Endothelial cell of umbilical vein (primary cell): ENCODE data around the gene BCL11B. TPM values are rescaled to one million over a fixed set of nuclear protein-coding genes. Genes with fewer than 3 reads are reported as not detected.

ENCODE experiments used
- BruUV-seq: library from RNA; stranded (reverse); fragments of 400-500 nt; replicated peaks from 2 replicates; lab custom pipeline; 2021; lab: Mats Ljungman, UMichigan
- CTCF ChIA-PET: fragments of 300-600, 350-600 bp; sonication (Branson Sonifier 250); formaldehyde crosslinking; loops from one replicate; lab custom pipeline; 2021; ENCODE audit warnings: antibody characterized with exemption, inconsistent platforms; lab: Charles Lee
- POLR2A ChIA-PET: fragments of 300-600, 350-600 bp; sonication (Branson Sonifier 250); formaldehyde crosslinking; loops from one replicate; lab custom pipeline; 2021; ENCODE audit warnings: antibody characterized with exemption, inconsistent platforms; lab: Charles Lee
- DNase-seq: peaks from one replicate; pipeline ENCODE4 v3.0.0-alpha.2; 2011; ENCODE audit warnings: low read depth, low spot score
- FAIRE-seq: peaks from 2 replicates; lab custom pipeline; 2011; peaks lifted over from hg19 to GRCh38; lab: Jason Lieb, UNC
- H2AFZ ChIP-seq: 2 replicates; pipeline ENCODE4 v1.6.0; 2012; ENCODE audit warnings: low read depth, low read length, control low read depth, inconsistent platforms
- H3K27ac ChIP-seq: 2 replicates; pipeline ENCODE4 v1.5.1; 2011; ENCODE audit warnings: low read depth, mild to moderate bottlenecking, control low read depth, low read length, moderate library complexity; ENCODE audit not compliant: insufficient read depth
- H3K27me3 ChIP-seq, 2 experiments: 2 replicates each; pipeline versions ENCODE4 v1.6.0 to v1.6.1; 2011; ENCODE audit warnings: low read length in 2 of 2, mixed read lengths in 1 of 2; ENCODE audit not compliant: control insufficient read depth in 2 of 2, insufficient read depth in 2 of 2
- H3K36me3 ChIP-seq, 2 experiments: 2 replicates in 1 of 2; 3 replicates in 1 of 2; pipeline ENCODE4 v1.5.1; 2011; ENCODE audit warnings: low read length in 2 of 2, mild to moderate bottlenecking in 1 of 2, moderate library complexity in 1 of 2; ENCODE audit not compliant: control insufficient read depth in 2 of 2, insufficient read depth in 2 of 2; ENCODE audit errors: extremely low read depth in 1 of 2
- H3K4me1 ChIP-seq: 3 replicates; pipeline ENCODE4 v1.5.1; 2011; ENCODE audit warnings: mild to moderate bottlenecking, low read length; ENCODE audit not compliant: control insufficient read depth, insufficient read depth; ENCODE audit errors: extremely low read depth
- H3K4me2 ChIP-seq: 2 replicates; pipeline ENCODE4 v1.6.1; 2011; ENCODE audit warnings: low read length, control low read depth, mixed read lengths; ENCODE audit not compliant: insufficient read depth
- H3K4me3 ChIP-seq, 3 experiments: fragments of 200-600 bp in 1 of 3; sonication (generic), shearing (Covaris generic) in 1 of 3; replicated peaks in 1 of 3; 2 replicates each; pipeline ENCODE4 v1.5.1; 2011 to 2016; ENCODE audit warnings: control low read depth in 3 of 3, low read length in 3 of 3, mild to moderate bottlenecking in 2 of 3, inconsistent platforms in 1 of 3, low read depth in 1 of 3, moderate library complexity in 1 of 3; ENCODE audit not compliant: insufficient read depth in 1 of 3
- H3K79me2 ChIP-seq: 2 replicates; pipeline ENCODE4 v1.6.0; 2012; ENCODE audit warnings: low read length, inconsistent platforms; ENCODE audit not compliant: control insufficient read depth, insufficient read depth
- H3K9ac ChIP-seq: replicated peaks from 2 replicates; pipeline ENCODE3; 2011; ENCODE audit warnings: low read length, control low read depth; ENCODE audit not compliant: insufficient read depth; ENCODE audit errors: extremely low read depth
- H3K9me1 ChIP-seq: replicated peaks from 3 replicates; pipeline ENCODE4 v1.6.0; 2011; ENCODE audit warnings: mild to moderate bottlenecking, low read length; ENCODE audit not compliant: control insufficient read depth, insufficient read depth; ENCODE audit errors: extremely low read depth
- H3K9me3 ChIP-seq: replicated peaks from 2 replicates; pipeline ENCODE4 v1.5.1; 2012; ENCODE audit warnings: low read length, inconsistent platforms; ENCODE audit not compliant: control insufficient read depth, insufficient read depth
- H4K20me1 ChIP-seq: replicated peaks from 2 replicates; pipeline ENCODE3; 2011; ENCODE audit warnings: mild to moderate bottlenecking, low read length; ENCODE audit not compliant: control insufficient read depth, insufficient read depth; ENCODE audit errors: extremely low read depth
- EZH2 ChIP-seq: IDR thresholded peaks from 2 replicates; pipeline ENCODE4 v1.6.1; 2012; ENCODE audit warnings: borderline replicate concordance, low read depth, mild to moderate bottlenecking, moderate library complexity, low read length, inconsistent platforms; ENCODE audit not compliant: severe bottlenecking
- FOS ChIP-seq: IDR thresholded peaks from 2 replicates; pipeline ENCODE4 v1.6.1; 2011; ENCODE audit warnings: mild to moderate bottlenecking, low read length, moderate library complexity, borderline replicate concordance; ENCODE audit not compliant: insufficient read depth
- GATA2 ChIP-seq: IDR thresholded peaks from 2 replicates; pipeline ENCODE4 v1.7.0; 2011; ENCODE audit warnings: low read depth, mild to moderate bottlenecking, moderate library complexity, mixed read lengths, low read length; ENCODE audit not compliant: insufficient read length, insufficient read depth
- JUN ChIP-seq: IDR thresholded peaks from 2 replicates; pipeline ENCODE4 v1.6.1; 2011; ENCODE audit warnings: borderline replicate concordance, low read depth; ENCODE audit not compliant: insufficient read length, insufficient read depth
- MAX ChIP-seq: IDR thresholded peaks from 2 replicates; pipeline ENCODE4 v1.6.1; 2011; ENCODE audit not compliant: insufficient read depth, insufficient read length
- MYC ChIP-seq: IDR thresholded peaks from one replicate; pipeline ENCODE4 v1.6.1; 2011; ENCODE audit warnings: mild to moderate bottlenecking, low read depth, low read length
- POLR2A ChIP-seq: IDR thresholded peaks from 2 replicates; pipeline ENCODE4 v1.6.1; 2012; ENCODE audit warnings: low read depth, mild to moderate bottlenecking, control low read depth, low read length
- POLR2AphosphoS5 ChIP-seq: IDR thresholded peaks from 2 replicates; pipeline ENCODE4 v1.6.1; 2012; ENCODE audit warnings: low read depth, mild to moderate bottlenecking, control low read depth, low read length, moderate library complexity; ENCODE audit not compliant: insufficient read depth
- dilution Hi-C: fragments of 300-500 bp; cut with MboI; formaldehyde crosslinking; loops from one replicate; pipeline ENCODE4 v1.15.0; 2019; ENCODE audit warnings: low sequenced_read_pairs; ENCODE audit not compliant: extremely low pct_ligation_motif_present
- intact Hi-C: fragments of 100-400 bp; cut with micrococcal nuclease; formaldehyde crosslinking; loops from one replicate; pipeline ENCODE4 v1.10.0; 2022
- polyA plus RNA-seq, 4 experiments: library from polyadenylated mRNA; depleted of rRNA in 3 of 4; stranded (reverse) in 3 of 4; unstranded in 1 of 4; fragments of >200 nt; gene quantifications; 2 replicates each; pipeline versions ENCODE4 v1.2.1 to v1.2.3, GENCODE V29; 2011 to 2012; ENCODE audit warnings: missing spikeins in 1 of 4
- total RNA-seq: library from RNA; stranded (reverse); gene quantifications from 2 replicates; pipeline ENCODE4 v1.2.3, GENCODE V29; 2021
- TF ChIP-seq, protein P1 (sequence below), 2 donors: IDR thresholded peaks; 1 replicate in 1 of 2; 2 replicates in 1 of 2; pipeline ENCODE4 v1.5.1; 2011; ENCODE audit warnings: low read length in 2 of 2, mild to moderate bottlenecking in 2 of 2, moderate library complexity in 2 of 2, control low read depth in 1 of 2, inconsistent platforms in 1 of 2, low read depth in 1 of 2; ENCODE audit not compliant: insufficient read depth in 1 of 2; ENCODE audit errors: extremely low read depth in 1 of 2

BCL11B gene
- total and polyA plus RNA-seq, 2 donors (not counting 3 experiments of a cell fraction or from before 2014, with no cell fraction given), result 0.03 to 0.07 TPM

DNA sequence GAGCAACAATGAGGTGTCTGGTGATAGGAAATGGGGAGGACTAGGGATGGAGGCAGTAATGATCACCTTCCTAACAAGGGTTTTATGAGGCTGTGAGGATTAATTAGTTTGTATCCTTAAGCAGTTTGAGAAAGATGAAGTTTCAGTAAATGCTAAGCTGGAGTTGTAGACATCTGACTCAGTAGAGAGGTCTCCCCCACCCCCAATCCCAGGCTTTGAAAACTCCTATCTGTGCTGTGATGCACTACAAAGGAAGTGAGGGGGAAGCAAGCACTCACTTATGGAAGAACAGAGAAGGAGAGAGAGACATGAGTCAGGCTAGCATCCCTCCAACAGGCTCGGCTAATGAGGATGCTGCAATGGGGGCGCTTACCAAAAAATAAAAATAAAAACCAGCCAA is 5.5 kb upstream of the BCL11B start:
- Histone ChIP-seq H3K4me1 (peaks cover 5% of the 10 kb centered on the region), H3K36me3 (no peaks in the 10 kb centered on the region), H3K4me2 (no peak overlapping the region), H4K20me1 (no peaks in the 10 kb centered on the region), H3K4me3 (no peak overlapping the region), H3K9ac (no peak overlapping the region), H3K9me3 (no peaks in the 10 kb centered on the region), H3K79me2 (no peaks in the 10 kb centered on the region), H3K27me3 (peaks cover 31 to 53% of the 10 kb centered on the region in 2 experiments), H3K27ac (no peak overlapping the region), H2AFZ (no peak overlapping the region), H3K9me1 (no peaks in the 10 kb centered on the region)
- BruUV-seq, result no TSS peak
- intact Hi-C loops (no loop called here), dilution Hi-C loops (no loop called here)
- FAIRE-seq (no peak), DNase-seq (no peak)
- POLR2A ChIA-PET, result no interaction called here
- CTCF ChIA-PET, result interaction anchor here (1.0 to 5.9 kb wide), 2 partner anchors 10 to 42 kb away, joined by 3 to 36 read pairs; no protein-coding TSS in a partner anchor
- no peak for TF ChIP-seq JUN

- Histone ChIP-seq H3K9ac (no peak overlapping the region), H3K9me1 (no peaks in the 10 kb centered on the region), H3K27me3 (peaks cover 33 to 61% of the 10 kb centered on the region in 2 experiments), H3K27ac (no peak overlapping the region), H3K4me1 (peaks cover 14% of the 10 kb centered on the region), H3K4me2 (no peak overlapping the region), H3K4me3 (no peak overlapping the region), H2AFZ (no peak overlapping the region), H3K79me2 (no peaks in the 10 kb centered on the region), H3K9me3 (no peaks in the 10 kb centered on the region), H3K36me3 (no peaks in the 10 kb centered on the region), H4K20me1 (no peaks in the 10 kb centered on the region)
- no peak for TF ChIP-seq POLR2AphosphoS5
- TF ChIP-seq MAX, result no peak
- no peak for TF ChIP-seq POLR2A
- no peak for TF ChIP-seq MYC
- TF ChIP-seq GATA2, result no peak
- TF ChIP-seq, protein P1, sequence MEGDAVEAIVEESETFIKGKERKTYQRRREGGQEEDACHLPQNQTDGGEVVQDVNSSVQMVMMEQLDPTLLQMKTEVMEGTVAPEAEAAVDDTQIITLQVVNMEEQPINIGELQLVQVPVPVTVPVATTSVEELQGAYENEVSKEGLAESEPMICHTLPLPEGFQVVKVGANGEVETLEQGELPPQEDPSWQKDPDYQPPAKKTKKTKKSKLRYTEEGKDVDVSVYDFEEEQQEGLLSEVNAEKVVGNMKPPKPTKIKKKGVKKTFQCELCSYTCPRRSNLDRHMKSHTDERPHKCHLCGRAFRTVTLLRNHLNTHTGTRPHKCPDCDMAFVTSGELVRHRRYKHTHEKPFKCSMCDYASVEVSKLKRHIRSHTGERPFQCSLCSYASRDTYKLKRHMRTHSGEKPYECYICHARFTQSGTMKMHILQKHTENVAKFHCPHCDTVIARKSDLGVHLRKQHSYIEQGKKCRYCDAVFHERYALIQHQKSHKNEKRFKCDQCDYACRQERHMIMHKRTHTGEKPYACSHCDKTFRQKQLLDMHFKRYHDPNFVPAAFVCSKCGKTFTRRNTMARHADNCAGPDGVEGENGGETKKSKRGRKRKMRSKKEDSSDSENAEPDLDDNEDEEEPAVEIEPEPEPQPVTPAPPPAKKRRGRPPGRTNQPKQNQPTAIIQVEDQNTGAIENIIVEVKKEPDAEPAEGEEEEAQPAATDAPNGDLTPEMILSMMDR (IDR thresholded peaks at IDR 0.05; ENCODE audit: extremely low read depth in 1 of 2, insufficient read depth in 1 of 2, low read depth in 1 of 2, low read length in 2 of 2), result no peak
- no peak for TF ChIP-seq FOS
- TF ChIP-seq EZH2, result no peak
- TF ChIP-seq JUN, result no peak
- DNase-seq (no peak), FAIRE-seq (no peak)
- intact Hi-C loops (no loop called here), dilution Hi-C loops (no loop called here)
- CTCF ChIA-PET, result interaction anchor here (5.9 kb wide), 1 partner anchor 9 kb away, joined by 36 read pairs; no protein-coding TSS in a partner anchor
- POLR2A ChIA-PET, result no interaction called here
- BruUV-seq, result no TSS peak
Observed at GRCh38 chr14:99276482-99276881, 4.5 kb upstream of the BCL11B start.
